HG03064 (cell line): ENCODE data around the gene ENAH.
A peak's percentile ranks its signal among the peaks of the same experiment; 100 is the strongest.

Source experiments
- ATAC-seq: cut with Tn5 transposase; IDR thresholded peaks from one replicate; pipeline ENCODE4 v1.9.1; 2021; ENCODE audit warnings: low read depth; ENCODE audit not compliant: unreplicated experiment

Gene ENAH

GRCh38 chr1:225445639-225446594, 207.0 kb downstream of the ENAH start:
- ATAC-seq, result no peak

GRCh38 chr1:225442123-225442505, 210.8 kb downstream of the ENAH start:
- no peak for ATAC-seq

- ATAC-seq, result peak; percentile 48
Measured at GRCh38 chr1:225441314-225442122, 211.4 kb downstream of the ENAH start.

- ATAC-seq, result no peak
Measured at GRCh38 chr1:225440380-225441221, 212.3 kb downstream of the ENAH start.

- ATAC-seq, result no peak
Measured at GRCh38 chr1:225437710-225438437, 215.0 kb downstream of the ENAH start.
